Dendritic cell treated with granulocyte-macrophage colony-stimulating factor and Interleukin-4, amounts not matched to agents 40 ng/mL and 50 ng/mL, for 4 days (primary cell): ENCODE results near the gene CSNK2A2.
A peak's percentile ranks its signal among the peaks of the same experiment; 100 is the strongest.

Experiments
- H3K27ac Mint-ChIP-seq: one replicate; pipeline ENCODE4 v1.8.0; 2022; ENCODE audit warnings: mild to moderate bottlenecking, mixed read lengths
- H3K27me3 Mint-ChIP-seq: one replicate; pipeline ENCODE4 v1.8.0; 2022; ENCODE audit warnings: mild to moderate bottlenecking, mixed read lengths
- H3K36me3 Mint-ChIP-seq: one replicate; pipeline ENCODE4 v1.8.0; 2022; ENCODE audit warnings: low read depth, mixed read lengths
- H3K4me1 Mint-ChIP-seq: one replicate; pipeline ENCODE4 v1.8.0; 2022; ENCODE audit warnings: low read depth, mixed read lengths
- H3K4me3 Mint-ChIP-seq: one replicate; pipeline ENCODE4 v1.8.0; 2022; ENCODE audit warnings: mild to moderate bottlenecking, moderate library complexity, mixed read lengths
- H3K9me3 Mint-ChIP-seq: one replicate; pipeline ENCODE4 v1.8.0; 2022; ENCODE audit warnings: mixed read lengths
- intact Hi-C: fragments of 100-400 bp; cut with micrococcal nuclease; formaldehyde crosslinking; loops from one replicate; pipeline ENCODE4 v1.15.0; 2022

The CSNK2A2 gene

DNA sequence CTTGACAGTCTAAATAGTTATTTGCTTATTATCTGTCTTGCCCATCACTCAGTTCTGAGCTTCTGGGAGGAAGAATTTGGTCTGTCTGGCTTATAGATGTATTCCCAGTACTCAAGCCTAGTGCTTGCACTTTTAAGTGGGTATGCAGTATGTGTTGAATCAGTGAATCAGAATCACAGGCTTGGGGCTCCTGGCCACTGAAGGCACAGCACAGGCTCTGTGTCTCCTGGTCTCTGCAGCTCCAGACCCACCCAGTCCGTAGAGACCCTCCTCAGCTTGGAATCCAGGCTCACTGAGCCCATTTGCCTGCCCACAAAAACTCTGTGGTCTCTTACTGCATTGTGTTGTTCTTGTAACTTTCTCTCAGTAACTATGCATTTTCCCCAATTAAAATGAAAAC is 49.4 kb downstream of the CSNK2A2 start:
- Mint-ChIP-seq H3K27me3 (peaks cover 2% of the 10 kb centered on the region), H3K27ac (no peak overlapping the region)

GRCh38 chr16:58148099-58148498 is 49.8 kb downstream of the CSNK2A2 start:
- no peak overlapping the region for H3K27ac Mint-ChIP-seq
- no peaks in the 10 kb centered on the region for H3K9me3 Mint-ChIP-seq
- intact Hi-C loops: no loop called here
- no peaks in the 10 kb centered on the region for H3K36me3 Mint-ChIP-seq
- H3K4me1 Mint-ChIP-seq: no peaks in the 10 kb centered on the region
- no peak overlapping the region for H3K4me3 Mint-ChIP-seq
- peaks cover 2% of the 10 kb centered on the region for H3K27me3 Mint-ChIP-seq

More for the DNA sequence above, 49.4 kb downstream of the CSNK2A2 start:
- intact Hi-C loops: no loop called here
- Mint-ChIP-seq H3K9me3 (no peaks in the 10 kb centered on the region), H3K36me3 (no peaks in the 10 kb centered on the region), H3K4me1 (no peaks in the 10 kb centered on the region), H3K4me3 (no peak overlapping the region)

DNA sequence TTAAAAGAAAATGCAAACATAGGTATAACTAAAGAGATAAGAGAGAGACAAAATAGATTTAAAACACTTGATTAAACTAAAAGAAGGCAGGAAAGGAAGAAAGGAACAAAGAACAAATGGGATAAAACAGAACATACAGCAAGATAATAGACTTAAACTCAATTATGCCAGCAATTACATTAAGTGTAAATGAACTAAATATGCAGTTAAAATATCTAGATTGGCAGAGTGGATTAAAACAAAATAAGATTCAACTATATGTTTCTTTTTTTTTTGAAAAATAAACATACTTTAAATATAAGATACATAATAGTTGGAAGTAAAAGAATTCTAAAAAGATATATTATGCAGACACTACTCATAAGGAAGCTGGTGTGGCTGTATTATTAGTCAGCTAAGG is 59.1 kb downstream of the CSNK2A2 start:
- Mint-ChIP-seq H3K27me3 (peaks cover 4% of the 10 kb centered on the region), H3K9me3 (peaks cover 35% of the 10 kb centered on the region), H3K4me1 (no peaks in the 10 kb centered on the region), H3K27ac (no peak overlapping the region), H3K36me3 (no peaks in the 10 kb centered on the region), H3K4me3 (no peak overlapping the region)
- intact Hi-C loops: loop anchor here (5.0 kb wide), 1 partner anchor 48 kb away; no protein-coding TSS in a partner anchor

- intact Hi-C loops: loop anchor here (5.0 kb wide), 1 partner anchor 50 kb away; no protein-coding TSS in a partner anchor
- H3K27me3 Mint-ChIP-seq: peaks cover 4% of the 10 kb centered on the region
Observed at GRCh38 chr16:58137581-58137980, 60.3 kb downstream of the CSNK2A2 start.

GRCh38 chr16:58129097-58129936 is 68.6 kb downstream of the CSNK2A2 start, which contains the start of gene CFAP20:
TSS of gene CFAP20 (minus strand) at chr16:58129381. CDS start at chr16:58129115, 266 bp downstream.
- Mint-ChIP-seq H3K4me3 (peak within 1 kb of the TSS; percentile 71), H3K9me3 (no peaks in the 10 kb centered on the region), H3K27ac (peak within 1 kb of the TSS; percentile 84), H3K4me1 (peaks cover 21% of the 10 kb centered on the region), H3K36me3 (peaks cover 6% of the 10 kb centered on the region), H3K27me3 (no peaks in the 10 kb centered on the region)
- intact Hi-C loops: loop anchor here (5.0 to 10.0 kb wide), 3 partner anchors 235 to 395 kb away; partner anchors contain the start of genes KATNB1 and KIFC3

More at GRCh38 chr16:58137581-58137980, 60.3 kb downstream of the CSNK2A2 start:
- Mint-ChIP-seq H3K4me1 (no peaks in the 10 kb centered on the region), H3K36me3 (no peaks in the 10 kb centered on the region), H3K27ac (no peak overlapping the region), H3K4me3 (no peak overlapping the region), H3K9me3 (peaks cover 35% of the 10 kb centered on the region)

DNA sequence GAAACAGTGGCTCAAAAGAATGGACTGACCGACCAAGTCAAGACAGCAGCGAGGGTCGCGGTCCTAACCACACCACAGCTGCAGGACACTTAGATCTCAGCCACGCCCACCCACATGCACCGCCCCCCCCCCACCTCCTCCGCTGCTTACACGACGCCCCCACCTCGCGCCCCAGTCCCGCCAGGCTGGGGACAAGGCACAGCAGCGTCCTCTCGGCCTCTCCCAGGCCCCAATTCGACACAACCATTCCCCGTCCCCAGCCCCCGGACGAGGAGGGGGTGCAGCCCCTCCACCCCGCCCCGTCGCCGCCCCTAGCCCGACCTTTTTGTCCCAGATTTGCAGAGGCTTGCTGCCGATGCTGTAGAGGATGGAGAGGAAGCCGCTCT is 69.2 kb downstream of the CSNK2A2 start:
- intact Hi-C loops: loop anchor here (5.0 to 10.0 kb wide), 3 partner anchors 234 to 394 kb away; partner anchors contain the start of genes KATNB1 and KIFC3
- peak overlapping the region; percentile 84 for H3K27ac Mint-ChIP-seq
- H3K4me1 Mint-ChIP-seq: peaks cover 25% of the 10 kb centered on the region
- H3K9me3 Mint-ChIP-seq: no peaks in the 10 kb centered on the region
- no peaks in the 10 kb centered on the region for H3K27me3 Mint-ChIP-seq
- peaks cover 6% of the 10 kb centered on the region for H3K36me3 Mint-ChIP-seq
- H3K4me3 Mint-ChIP-seq: peak overlapping the region; percentile 71

DNA sequence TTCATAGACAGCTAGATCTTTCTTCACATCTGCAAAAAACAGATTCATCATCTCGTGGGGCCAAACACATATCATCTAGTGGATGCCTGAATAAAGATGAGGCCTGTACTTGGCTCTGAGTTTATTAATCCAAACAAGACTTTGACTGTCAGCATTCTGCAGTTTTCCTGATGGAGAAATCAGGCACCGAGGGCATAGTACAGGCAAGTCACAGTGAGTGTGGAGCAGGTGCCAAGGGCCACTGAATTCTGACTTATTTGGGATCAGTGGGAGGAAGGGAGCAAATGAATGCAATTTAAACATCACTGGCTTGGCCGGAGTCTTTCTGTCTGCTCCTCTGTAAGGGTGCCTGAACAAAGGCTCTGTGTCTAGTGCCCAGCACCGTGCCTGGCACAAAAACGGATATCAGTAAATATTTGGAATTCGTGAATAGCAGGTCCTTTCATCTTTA is 69.7 kb downstream of the CSNK2A2 start:
- Mint-ChIP-seq H3K27me3 (no peaks in the 10 kb centered on the region), H3K9me3 (no peaks in the 10 kb centered on the region), H3K4me1 (peaks cover 28% of the 10 kb centered on the region), H3K36me3 (peaks cover 6% of the 10 kb centered on the region), H3K4me3 (peak overlapping the region; percentile 71), H3K27ac (peak overlapping the region; percentile 84)
- intact Hi-C loops: loop anchor here (5.0 to 10.0 kb wide), 3 partner anchors 233 to 393 kb away; partner anchors contain the start of genes KATNB1 and KIFC3

DNA sequence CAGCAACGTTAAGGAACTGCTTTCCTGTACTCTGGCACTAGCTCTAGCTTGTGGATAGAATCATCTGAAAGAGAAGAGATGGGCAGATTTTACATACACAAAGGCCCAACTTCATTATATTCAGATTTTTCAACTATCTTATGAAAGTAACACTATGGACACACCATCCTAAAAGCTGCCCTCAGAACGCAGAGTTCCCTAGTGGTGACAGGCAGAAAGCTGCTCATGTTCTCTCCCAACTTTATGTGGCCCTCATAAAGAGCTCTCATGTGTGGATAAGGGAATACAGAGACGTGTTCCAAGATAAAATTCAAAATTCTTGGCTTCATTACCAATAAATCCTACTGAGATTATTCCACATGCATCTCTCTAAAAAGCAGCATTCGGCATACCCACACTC is 70.3 kb downstream of the CSNK2A2 start:
- Mint-ChIP-seq H3K27me3 (no peaks in the 10 kb centered on the region), H3K36me3 (peaks cover 6% of the 10 kb centered on the region), H3K27ac (peak overlapping the region; percentile 24), H3K9me3 (no peaks in the 10 kb centered on the region), H3K4me3 (peak overlapping the region; percentile 13), H3K4me1 (peaks cover 28% of the 10 kb centered on the region)
- intact Hi-C loops: loop anchor here (5.0 to 10.0 kb wide), 3 partner anchors 233 to 393 kb away; partner anchors contain the start of genes KATNB1 and KIFC3

DNA sequence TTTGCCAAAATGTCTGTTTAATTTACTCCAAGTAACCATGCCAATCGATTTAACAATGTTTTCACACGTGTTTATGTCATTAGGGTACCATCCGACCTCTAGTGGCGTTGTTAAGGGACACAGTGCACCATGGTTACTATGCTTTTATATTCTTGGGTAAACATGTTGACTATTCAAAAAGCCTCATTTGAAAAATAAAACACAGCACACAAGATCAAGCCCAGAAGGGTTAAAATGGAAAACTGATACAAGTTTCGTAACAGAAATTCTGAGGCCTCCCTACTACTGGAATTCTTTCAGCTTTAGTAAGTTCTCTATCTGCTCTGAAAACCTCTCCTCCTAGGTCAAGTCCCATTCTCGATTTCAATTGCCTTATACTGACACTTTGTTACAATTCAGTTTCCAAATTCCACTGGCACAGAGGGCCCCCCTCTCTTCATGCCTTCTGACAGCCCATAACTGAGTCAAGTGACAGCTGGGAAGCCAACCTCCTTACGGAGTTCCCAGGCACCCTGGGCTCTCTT is 70.8 kb downstream of the CSNK2A2 start:
- Mint-ChIP-seq H3K36me3 (peaks cover 6% of the 10 kb centered on the region), H3K4me3 (no peak overlapping the region), H3K4me1 (peaks cover 28% of the 10 kb centered on the region), H3K9me3 (no peaks in the 10 kb centered on the region), H3K27me3 (no peaks in the 10 kb centered on the region), H3K27ac (peak overlapping the region; percentile 24)
- intact Hi-C loops: loop anchor here (5.0 to 10.0 kb wide), 3 partner anchors 232 to 392 kb away; partner anchors contain the start of genes KATNB1 and KIFC3

DNA sequence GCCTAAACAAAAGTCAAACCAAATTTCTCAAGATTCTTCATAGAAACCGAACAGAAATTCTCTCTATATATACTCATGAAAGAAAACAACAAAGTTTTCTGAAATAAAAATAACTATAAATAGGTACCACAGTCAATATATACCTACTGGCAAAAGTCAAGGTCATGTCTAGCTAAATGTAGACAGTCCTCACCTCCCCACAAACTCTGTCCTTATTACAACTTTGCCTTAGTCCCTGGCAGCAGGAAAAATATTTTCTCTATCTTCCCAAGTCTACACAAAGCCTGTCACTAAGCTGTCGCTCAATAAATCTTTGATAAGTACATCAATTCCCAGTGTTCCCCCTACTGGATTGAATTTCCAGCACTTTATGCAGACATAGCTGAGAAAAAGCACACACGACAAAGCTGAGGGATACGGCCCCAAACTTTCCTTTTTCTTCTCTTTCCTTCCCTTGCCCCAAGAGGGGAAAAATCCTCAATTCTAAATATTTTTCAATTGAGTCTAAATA is 71.4 kb downstream of the CSNK2A2 start:
- Mint-ChIP-seq H3K27ac (no peak overlapping the region), H3K4me3 (no peak overlapping the region), H3K9me3 (no peaks in the 10 kb centered on the region), H3K4me1 (peaks cover 33% of the 10 kb centered on the region), H3K27me3 (no peaks in the 10 kb centered on the region), H3K36me3 (peaks cover 6% of the 10 kb centered on the region)
- intact Hi-C loops: loop anchor here (5.0 to 10.0 kb wide), 3 partner anchors 232 to 392 kb away; partner anchors contain the start of genes KATNB1 and KIFC3

DNA sequence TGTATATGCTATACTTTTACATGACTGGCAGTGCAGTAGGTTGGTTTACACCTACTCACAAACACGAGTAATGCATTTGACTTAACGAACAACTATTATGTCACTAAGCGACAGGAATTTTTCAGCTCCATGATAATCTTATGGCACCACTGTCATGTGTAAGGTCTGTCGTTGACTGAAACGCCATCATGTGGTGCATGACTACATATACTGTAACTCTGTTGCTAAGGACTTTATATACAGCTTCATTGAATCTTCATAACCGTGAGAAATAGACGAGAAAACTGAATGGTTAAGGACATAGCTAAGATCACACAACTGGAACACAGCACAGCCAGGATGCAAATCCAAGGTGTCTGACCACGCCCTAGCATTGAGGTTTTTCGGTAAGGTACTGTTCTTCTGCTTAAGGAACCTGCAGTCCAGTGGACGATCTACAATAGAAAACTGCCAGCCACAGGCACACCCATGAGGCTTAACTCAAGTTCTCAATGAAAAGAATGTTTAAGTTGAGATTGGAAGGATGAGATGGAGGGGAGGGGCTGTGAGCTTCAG is 72.0 kb downstream of the CSNK2A2 start:
- Mint-ChIP-seq H3K36me3 (peaks cover 6% of the 10 kb centered on the region), H3K27ac (no peak overlapping the region), H3K9me3 (no peaks in the 10 kb centered on the region), H3K27me3 (no peaks in the 10 kb centered on the region), H3K4me1 (peaks cover 38% of the 10 kb centered on the region), H3K4me3 (no peak overlapping the region)
- intact Hi-C loops: loop anchor here (5.0 to 10.0 kb wide), 3 partner anchors 231 to 391 kb away; partner anchors contain the start of genes KATNB1 and KIFC3

DNA sequence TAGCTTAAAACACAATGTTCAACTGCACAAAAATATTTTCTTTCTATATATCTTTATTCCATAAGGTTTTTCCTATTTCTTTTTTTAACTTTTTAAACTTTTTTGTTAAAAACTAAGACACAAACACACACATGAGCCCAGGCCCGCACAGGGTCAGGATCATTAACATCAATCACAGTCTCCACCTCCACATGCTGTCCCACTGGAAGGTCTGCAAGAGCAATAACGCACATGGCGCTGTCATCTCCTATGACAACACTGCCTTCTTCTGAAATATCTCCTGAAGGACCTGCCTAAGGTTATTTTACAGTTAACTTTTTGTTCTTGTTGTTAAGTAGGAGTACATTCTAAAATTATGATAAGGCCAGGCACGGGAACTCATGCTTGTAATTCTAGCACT is 72.9 kb downstream of the CSNK2A2 start:
- H3K36me3 Mint-ChIP-seq: peaks cover 6% of the 10 kb centered on the region
- no peaks in the 10 kb centered on the region for H3K27me3 Mint-ChIP-seq
- peaks cover 39% of the 10 kb centered on the region for H3K4me1 Mint-ChIP-seq
- no peak overlapping the region for H3K27ac Mint-ChIP-seq
- H3K9me3 Mint-ChIP-seq: no peaks in the 10 kb centered on the region
- H3K4me3 Mint-ChIP-seq: no peak overlapping the region
- intact Hi-C loops: loop anchor here (5.0 to 10.0 kb wide), 3 partner anchors 230 to 390 kb away; partner anchors contain the start of genes KATNB1 and KIFC3

DNA sequence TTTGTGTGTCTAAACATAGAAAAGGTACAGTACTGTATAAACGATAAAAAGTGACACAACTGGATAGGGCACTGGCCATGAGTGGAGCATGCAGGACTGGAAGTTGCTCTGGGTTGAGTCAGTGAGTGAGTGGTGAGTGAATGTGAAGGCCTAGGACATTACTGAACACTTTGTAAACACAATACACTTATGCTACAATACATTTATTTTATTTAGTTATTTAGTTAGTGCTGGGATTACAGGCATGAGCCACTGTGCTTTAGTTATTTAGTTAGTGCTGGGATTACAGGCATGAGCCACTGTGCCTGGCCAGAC is 73.3 kb downstream of the CSNK2A2 start:
- Mint-ChIP-seq H3K4me1 (peaks cover 39% of the 10 kb centered on the region), H3K27ac (no peak overlapping the region), H3K27me3 (no peaks in the 10 kb centered on the region), H3K36me3 (peaks cover 6% of the 10 kb centered on the region), H3K4me3 (no peak overlapping the region), H3K9me3 (no peaks in the 10 kb centered on the region)
- intact Hi-C loops: loop anchor here (10.0 kb wide), 2 partner anchors 230 to 390 kb away; partner anchors contain the start of gene KATNB1
